MM.1S (cell line): ENCODE results near the gene ISOC2.
"Not testable (repeated sequence)": the region's sequence is repeated elsewhere in the genome, so short reads cannot be mapped to it uniquely, and the experiment has no call there.

Experiments
- DNase-seq: peaks from one replicate; pipeline ENCODE4 v3.0.0-alpha.2; 2015
- H2AFZ ChIP-seq: fragments of 300-600 bp; sonication (generic); 2 replicates; pipeline ENCODE4 v1.6.0; 2016; ENCODE audit warnings: antibody characterized with exemption, low read length
- H3F3A ChIP-seq: fragments of 300-600 bp; sonication (generic); 2 replicates; pipeline ENCODE4 v1.6.1; 2016; ENCODE audit warnings: mild to moderate bottlenecking, antibody characterized with exemption, low read length, moderate library complexity, mixed read lengths; ENCODE audit not compliant: insufficient read depth
- H3K27ac ChIP-seq: fragments of 300-600 bp; sonication (generic); 2 replicates; pipeline ENCODE4 v1.5.1; 2016; ENCODE audit warnings: mild to moderate bottlenecking, low read length
- H3K27me3 ChIP-seq: fragments of 300-600 bp; sonication (generic); replicated peaks from 2 replicates; pipeline ENCODE4 v1.6.0; 2016; ENCODE audit warnings: low read length; ENCODE audit not compliant: insufficient read depth
- H3K36me3 ChIP-seq: fragments of 300-600 bp; sonication (generic); replicated peaks from 2 replicates; pipeline ENCODE4 v1.6.1; 2016; ENCODE audit warnings: mild to moderate bottlenecking, low read length, mixed read lengths; ENCODE audit not compliant: insufficient read depth
- H3K4me1 ChIP-seq: fragments of 300-600 bp; sonication (generic); 2 replicates; pipeline ENCODE4 v1.6.1; 2016; ENCODE audit warnings: low read length, mixed read lengths
- H3K4me2 ChIP-seq: fragments of 300-600 bp; sonication (generic); 2 replicates; pipeline ENCODE4 v1.6.0; 2016; ENCODE audit warnings: low read depth, low read length
- H3K4me3 ChIP-seq: fragments of 300-600 bp; sonication (generic); 2 replicates; pipeline ENCODE4 v1.5.1; 2016; ENCODE audit warnings: low read length, mixed read lengths
- H3K79me2 ChIP-seq: fragments of 300-600 bp; sonication (generic); 2 replicates; pipeline ENCODE4 v1.6.1; 2016; ENCODE audit warnings: mixed run types, low read length, mixed read lengths
- H3K9ac ChIP-seq: fragments of 300-600 bp; sonication (generic); 2 replicates; pipeline ENCODE4 v1.6.1; 2016; ENCODE audit warnings: low read length, mixed read lengths
- H3K9me2 ChIP-seq: fragments of 300-600 bp; sonication (generic); replicated peaks from 2 replicates; pipeline ENCODE4 v1.6.1; 2016; ENCODE audit warnings: mild to moderate bottlenecking, low read length, mixed read lengths; ENCODE audit not compliant: insufficient read depth
- H3K9me3 ChIP-seq: fragments of 300-600 bp; sonication (generic); replicated peaks from 2 replicates; pipeline ENCODE4 v1.6.1; 2016; ENCODE audit warnings: mild to moderate bottlenecking, low read length, mixed read lengths; ENCODE audit not compliant: insufficient read depth
- H4K20me1 ChIP-seq: fragments of 300-600 bp; sonication (generic); 2 replicates; pipeline ENCODE4 v1.6.1; 2016; ENCODE audit warnings: mild to moderate bottlenecking, low read length, moderate library complexity, mixed read lengths; ENCODE audit not compliant: insufficient read depth
- EZH2 ChIP-seq: fragments of 300-600 bp; sonication (generic); optimal IDR thresholded peaks from 2 replicates; pipeline ENCODE3; 2017; ENCODE audit warnings: low read depth, mild to moderate bottlenecking, antibody characterized with exemption, low read length, mixed read lengths
- EZH2phosphoT487 ChIP-seq: fragments of 300-600 bp; sonication (generic); IDR thresholded peaks from 2 replicates; pipeline ENCODE4 v1.6.1; 2018; ENCODE audit warnings: antibody characterized with exemption, low read length
- TF ChIP-seq, protein P1 (sequence below): fragments of 300-600 bp; sonication (generic); IDR thresholded peaks from 2 replicates; pipeline ENCODE4 v1.5.1; 2016; ENCODE audit warnings: antibody characterized with exemption, low read length, mixed read lengths

Gene ISOC2

DNA sequence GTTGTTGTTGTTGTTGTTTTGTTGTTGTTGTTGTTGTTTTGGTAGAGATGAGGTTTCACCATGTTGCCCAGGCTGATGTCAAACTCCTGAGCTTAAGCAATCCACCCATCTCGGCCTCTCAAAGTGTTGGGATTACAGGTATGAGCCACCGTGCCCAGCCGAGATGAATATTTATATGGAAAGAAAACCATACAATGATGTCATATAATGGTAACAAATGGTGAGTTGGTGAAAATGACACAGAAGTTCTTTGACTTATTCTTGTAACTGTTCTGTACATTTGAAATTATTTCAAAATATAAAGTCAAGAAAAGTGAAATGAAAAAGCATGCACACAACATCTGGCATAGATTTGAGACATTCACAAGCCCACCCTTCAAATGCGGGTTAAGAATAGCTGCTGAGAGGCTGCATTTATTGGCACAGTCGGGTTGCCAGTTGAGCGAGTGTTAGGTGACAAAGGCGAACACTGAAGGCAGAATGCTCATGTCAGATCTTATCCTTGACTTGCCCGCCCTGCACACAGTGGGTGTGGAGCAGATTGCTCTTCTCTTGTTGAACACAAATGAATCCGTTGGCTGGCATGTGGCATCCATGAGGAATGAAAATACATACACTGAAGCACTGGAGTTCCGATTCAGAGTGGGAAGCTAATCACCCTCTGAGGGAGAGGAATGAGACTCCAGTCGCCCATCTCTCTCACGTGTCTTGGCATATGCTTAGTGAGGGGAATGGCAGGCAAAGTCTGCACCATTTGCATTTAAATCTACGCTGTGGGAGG is 38.0 kb downstream of the ISOC2 start:
- TF ChIP-seq, protein P1, sequence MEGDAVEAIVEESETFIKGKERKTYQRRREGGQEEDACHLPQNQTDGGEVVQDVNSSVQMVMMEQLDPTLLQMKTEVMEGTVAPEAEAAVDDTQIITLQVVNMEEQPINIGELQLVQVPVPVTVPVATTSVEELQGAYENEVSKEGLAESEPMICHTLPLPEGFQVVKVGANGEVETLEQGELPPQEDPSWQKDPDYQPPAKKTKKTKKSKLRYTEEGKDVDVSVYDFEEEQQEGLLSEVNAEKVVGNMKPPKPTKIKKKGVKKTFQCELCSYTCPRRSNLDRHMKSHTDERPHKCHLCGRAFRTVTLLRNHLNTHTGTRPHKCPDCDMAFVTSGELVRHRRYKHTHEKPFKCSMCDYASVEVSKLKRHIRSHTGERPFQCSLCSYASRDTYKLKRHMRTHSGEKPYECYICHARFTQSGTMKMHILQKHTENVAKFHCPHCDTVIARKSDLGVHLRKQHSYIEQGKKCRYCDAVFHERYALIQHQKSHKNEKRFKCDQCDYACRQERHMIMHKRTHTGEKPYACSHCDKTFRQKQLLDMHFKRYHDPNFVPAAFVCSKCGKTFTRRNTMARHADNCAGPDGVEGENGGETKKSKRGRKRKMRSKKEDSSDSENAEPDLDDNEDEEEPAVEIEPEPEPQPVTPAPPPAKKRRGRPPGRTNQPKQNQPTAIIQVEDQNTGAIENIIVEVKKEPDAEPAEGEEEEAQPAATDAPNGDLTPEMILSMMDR: no peak
- TF ChIP-seq EZH2phosphoT487 (no peak), EZH2 (no peak)
- Histone ChIP-seq H3K27me3 (peaks cover 70% of the 10 kb centered on the region), H3K36me3 (no peaks in the 10 kb centered on the region), H3K9me3 (no peaks in the 10 kb centered on the region), H3K79me2 (no peaks in the 10 kb centered on the region), H3K4me2 (no peak overlapping the region), H4K20me1 (no peaks in the 10 kb centered on the region), H3K9me2 (no peaks in the 10 kb centered on the region), H2AFZ (no peak overlapping the region), H3K9ac (no peak overlapping the region), H3K4me3 (no peak overlapping the region), H3F3A (no peaks in the 10 kb centered on the region), H3K27ac (no peak overlapping the region), H3K4me1 (no peaks in the 10 kb centered on the region)
- DNase-seq: no peak

DNA sequence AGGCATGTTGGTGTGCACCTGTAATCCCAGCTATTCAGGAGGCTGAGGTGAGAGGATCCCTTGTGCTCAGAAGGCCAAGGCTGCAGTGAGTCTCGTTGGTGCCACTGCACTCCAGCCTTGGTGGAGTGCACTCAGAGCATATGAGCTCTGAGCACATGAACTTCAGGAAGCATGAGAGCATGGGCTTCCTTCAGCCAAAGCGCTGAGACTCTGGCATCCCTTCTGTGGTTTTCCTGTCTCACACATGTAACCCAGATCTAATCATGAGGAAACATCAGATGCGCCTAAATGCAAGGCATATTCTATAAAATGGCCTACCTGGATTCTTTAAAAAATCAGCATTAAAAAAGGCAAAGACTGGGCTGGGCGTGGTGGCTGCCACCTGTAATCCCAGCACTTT is 40.2 kb downstream of the ISOC2 start:
- H3K9me3 ChIP-seq, H3K36me3 ChIP-seq, H3K4me2 ChIP-seq, H3K27ac ChIP-seq, H2AFZ ChIP-seq, H4K20me1 ChIP-seq, H3K4me1 ChIP-seq, DNase-seq, H3K9ac ChIP-seq, H3K4me3 ChIP-seq, H3F3A ChIP-seq, H3K9me2 ChIP-seq, H3K79me2 ChIP-seq: not testable (repeated sequence)
- peaks cover 53% of the 10 kb centered on the region for H3K27me3 ChIP-seq

DNA sequence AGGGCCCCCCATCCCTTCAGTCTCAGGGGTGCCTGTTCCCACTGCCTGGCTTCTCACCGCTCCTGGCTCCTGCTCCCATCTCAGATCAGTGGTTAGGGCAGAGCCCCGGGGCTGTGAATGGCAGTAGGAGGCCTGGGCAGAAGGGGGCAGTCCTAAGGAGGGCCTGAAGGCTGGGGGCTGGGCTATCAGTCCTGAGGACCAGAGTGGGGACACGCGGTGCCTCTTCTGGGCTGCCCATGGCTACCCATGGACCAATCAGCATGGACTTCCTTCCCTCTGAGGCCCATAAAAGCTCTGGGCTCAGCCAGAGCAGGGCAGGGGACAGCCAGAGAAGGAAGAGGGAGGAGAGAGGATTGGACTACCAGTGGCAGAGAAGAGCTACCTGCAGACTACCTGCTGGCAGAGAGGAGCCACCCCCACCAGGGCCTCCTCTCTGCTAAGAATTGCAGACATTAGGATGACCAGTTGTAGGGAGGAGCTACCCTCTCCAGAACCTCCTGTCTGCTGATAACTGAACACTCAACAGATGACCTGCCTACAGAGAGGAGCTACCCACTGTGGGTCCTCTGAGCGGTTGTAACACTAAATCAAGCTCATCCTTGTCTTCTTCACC is 41.7 kb downstream of the ISOC2 start:
- TF ChIP-seq EZH2 (no peak), EZH2phosphoT487 (no peak)
- TF ChIP-seq, protein P1: no peak
- H3K27me3 ChIP-seq: peaks cover 46% of the 10 kb centered on the region
- H3K9ac ChIP-seq: no peak overlapping the region
- no peaks in the 10 kb centered on the region for H4K20me1 ChIP-seq
- H3F3A ChIP-seq: no peaks in the 10 kb centered on the region
- no peaks in the 10 kb centered on the region for H3K4me1 ChIP-seq
- H3K9me3 ChIP-seq: no peaks in the 10 kb centered on the region
- no peak overlapping the region for H3K4me2 ChIP-seq
- no peaks in the 10 kb centered on the region for H3K79me2 ChIP-seq
- no peak overlapping the region for H3K4me3 ChIP-seq
- no peaks in the 10 kb centered on the region for H3K9me2 ChIP-seq
- DNase-seq: no peak
- no peaks in the 10 kb centered on the region for H3K36me3 ChIP-seq
- H3K27ac ChIP-seq: no peak overlapping the region
- H2AFZ ChIP-seq: no peak overlapping the region

- DNase-seq: no peak
- H3K27ac ChIP-seq: no peak overlapping the region
- no peaks in the 10 kb centered on the region for H4K20me1 ChIP-seq
- H3K4me1 ChIP-seq: no peaks in the 10 kb centered on the region
- H3K79me2 ChIP-seq: no peaks in the 10 kb centered on the region
- no peaks in the 10 kb centered on the region for H3K9me3 ChIP-seq
- H3K9me2 ChIP-seq: no peaks in the 10 kb centered on the region
- no peaks in the 10 kb centered on the region for H3K36me3 ChIP-seq
- H3K4me3 ChIP-seq: no peak overlapping the region
- TF ChIP-seq EZH2: no peak
- TF ChIP-seq, protein P1: no peak
- H3K27me3 ChIP-seq: peaks cover 40% of the 10 kb centered on the region
- no peaks in the 10 kb centered on the region for H3F3A ChIP-seq
- H2AFZ ChIP-seq: no peak overlapping the region
- no peak overlapping the region for H3K9ac ChIP-seq
- no peak overlapping the region for H3K4me2 ChIP-seq
These were observed 42.3 kb downstream of the ISOC2 start for GRCh38 chr19:55419103-55419502.
